GM20000 (cell line): ENCODE data around the gene DOHH.

ENCODE experiments used
- DNase-seq: peaks from one replicate; pipeline ENCODE4 v3.0.0; 2012; ENCODE audit warnings: low spot score
- CTCF ChIP-seq: IDR thresholded peaks from 2 replicates; pipeline ENCODE4 v1.5.1; 2012; ENCODE audit warnings: mild to moderate bottlenecking, control low read depth; ENCODE audit errors: extremely low read depth, missing control alignments

Gene DOHH

DNA sequence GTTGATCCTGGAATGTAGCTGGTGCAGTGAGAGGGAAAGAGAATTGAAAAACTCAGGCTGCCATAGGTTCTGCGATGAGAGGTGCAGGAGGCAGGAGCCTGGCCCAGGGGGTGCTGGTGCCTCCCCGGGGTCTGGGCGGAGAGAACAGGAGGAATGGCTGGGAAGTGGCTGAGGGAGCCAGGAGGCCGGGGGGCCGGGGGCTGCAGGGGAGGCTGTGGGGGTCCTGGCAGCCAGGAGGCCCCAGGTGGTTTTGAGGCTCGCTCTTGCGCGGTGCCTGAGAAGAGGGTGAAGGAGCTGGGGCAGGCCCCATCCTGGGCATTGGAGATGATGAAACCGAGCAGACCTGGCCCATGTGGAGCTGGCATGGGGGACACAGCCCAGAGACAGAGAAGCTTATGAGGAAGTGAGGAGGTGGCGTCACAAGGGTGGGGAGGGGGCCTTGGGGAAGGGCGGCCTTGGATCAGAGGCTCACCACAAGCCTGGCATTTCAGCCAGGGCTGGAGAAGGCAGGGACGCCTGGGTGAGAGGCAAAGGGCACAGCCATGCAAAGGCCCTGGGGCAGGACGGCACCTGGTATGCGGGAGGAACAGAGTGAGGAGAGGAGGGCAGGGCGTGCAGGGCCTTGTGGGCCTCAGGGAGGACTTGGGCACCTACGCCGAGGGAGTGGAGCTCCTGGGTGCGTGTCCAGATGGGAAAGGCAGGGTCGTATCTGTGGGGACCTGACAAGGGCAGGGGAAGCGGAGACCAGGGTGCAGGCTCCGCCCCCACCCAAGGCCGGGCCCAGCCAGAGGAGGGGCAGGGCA lies 37.2 kb upstream of the DOHH start:
- DNase-seq = no peak
- TF ChIP-seq CTCF = no peak

GRCh38 chr19:3537101-3537437 lies 36.6 kb upstream of the DOHH start:
- no peak for DNase-seq
- no peak for TF ChIP-seq CTCF

GRCh38 chr19:3536429-3537100 lies 36.1 kb upstream of the DOHH start:
- no peak for DNase-seq
- TF ChIP-seq CTCF = no peak

DNA sequence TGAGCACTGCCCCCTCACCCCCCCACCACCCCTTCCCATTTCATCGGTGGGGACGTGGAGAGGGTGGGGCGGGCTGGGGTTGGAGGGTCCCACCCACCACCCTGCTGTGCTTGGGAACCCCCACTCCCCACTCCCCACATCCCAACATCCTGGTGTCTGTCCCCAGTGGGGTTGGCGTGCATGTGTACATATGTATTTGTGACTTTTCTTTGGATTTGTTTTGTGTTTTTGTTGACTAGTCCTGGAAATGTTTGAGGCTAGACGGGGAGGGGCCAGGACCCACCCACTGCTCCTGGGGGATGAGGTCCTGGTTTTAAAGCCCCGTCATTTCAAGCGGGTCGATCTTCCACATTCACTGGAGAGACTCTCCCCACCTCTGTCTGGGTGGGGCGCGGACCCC lies 35.5 kb upstream of the DOHH start:
- no peak for DNase-seq

DNA sequence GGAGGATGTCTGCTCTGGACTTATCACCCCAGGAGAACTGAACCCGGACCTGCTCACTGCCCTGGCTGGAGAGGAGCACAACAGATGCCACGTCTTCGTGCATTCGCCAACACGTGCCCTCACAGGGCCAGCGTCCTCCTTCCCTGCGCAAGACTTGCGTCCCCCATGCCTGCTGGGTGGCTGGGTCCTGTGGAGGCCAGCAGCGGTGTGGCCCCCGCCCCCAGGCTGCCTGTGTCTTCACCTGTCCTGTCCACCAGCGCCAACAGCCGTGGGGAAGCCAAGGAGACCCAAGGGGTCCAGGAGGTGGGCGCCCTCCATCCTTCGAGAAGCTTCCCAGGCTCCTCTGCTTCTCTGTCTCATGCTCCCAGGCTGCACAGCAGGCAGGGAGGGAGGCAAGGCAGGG lies 35.1 kb upstream of the DOHH start:
- no peak for DNase-seq
- no peak for TF ChIP-seq CTCF

More for the DNA sequence above, 35.5 kb upstream of the DOHH start:
- TF ChIP-seq CTCF = no peak

DNA sequence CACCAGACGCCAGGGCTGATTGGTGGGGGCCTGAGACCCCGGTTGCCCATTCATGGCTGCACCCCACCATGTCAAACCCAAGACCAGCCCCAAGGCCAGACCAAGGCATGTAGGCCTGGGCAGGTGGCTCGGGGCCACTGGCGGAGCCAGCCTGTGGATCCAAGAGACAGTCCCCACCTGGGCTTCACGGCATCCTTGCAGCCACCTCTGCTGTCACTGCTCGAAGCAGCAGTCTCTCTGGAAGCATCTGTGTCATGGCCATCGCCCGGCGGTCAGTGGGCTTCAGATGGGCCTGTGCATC lies 34.7 kb upstream of the DOHH start:
- no peak for DNase-seq
- TF ChIP-seq CTCF = no peak

GRCh38 chr19:3534375-3535234 lies 34.1 kb upstream of the DOHH start:
- no peak for TF ChIP-seq CTCF
- DNase-seq = no peak
